Spleen (tissue), 7 donors: ENCODE measurements around the gene MIS18BP1.

ENCODE experiments used
- CTCF ChIP-seq, 11 experiments: fragments of 200-600 bp in 7 of 11; fragments of 450-650 bp in 4 of 11; sonication (generic) in 4 of 11; IDR thresholded peaks in 8 of 11; conservative IDR thresholded peaks in 3 of 11; 1 replicate in 7 of 11; 2 replicates in 4 of 11; pipeline versions ENCODE4 v1.4.0 to v1.8.0; 2016 to 2021; ENCODE audit warnings: antibody characterized with exemption in 11 of 11, inconsistent platforms in 4 of 11, mild to moderate bottlenecking in 1 of 11
- POLR2AphosphoS5 ChIP-seq, 3 donors: sonication (generic); formaldehyde crosslinking; IDR thresholded peaks; one replicate each; pipeline ENCODE4 v1.5.1; 2017; ENCODE audit warnings: antibody characterized with exemption in 3 of 3
- donor health status: DM: no; HTN: no; CAD: no; lungs with moderate emphysema.
- donor health status: DM: no; HTN: no; CAD: no.
- donor health status: DM: no; HTN: no; CAD: no.

- TF ChIP-seq CTCF (IDR thresholded peaks at IDR 0.05 in 8 of 11, conservative IDR thresholded peaks at IDR 0.05 in 3 of 11) (no peak), POLR2AphosphoS5 (IDR thresholded peaks at IDR 0.05) (no peak)
These were observed 58.0 kb downstream of the MIS18BP1 start for GRCh38 chr14:45194964-45195363.
